Keratinocyte (primary cell): Measurements from ENCODE around the gene AATF. TPM values are rescaled to one million over a fixed set of nuclear protein-coding genes. Genes with fewer than 3 reads are reported as not detected.

Experiments used
- DNase-seq: peaks from one replicate; pipeline ENCODE4 v3.0.0-alpha.2; 2011; ENCODE audit warnings: low read depth, missing footprints, low spot score
- FAIRE-seq: peaks from 2 replicates; lab custom pipeline; 2011; peaks lifted over from hg19 to GRCh38; lab: Jason Lieb, UNC
- H2AFZ ChIP-seq: 2 replicates; pipeline ENCODE4 v1.6.0; 2012; ENCODE audit warnings: low read length, control low read depth, inconsistent platforms; ENCODE audit not compliant: control insufficient read depth
- H3K27ac ChIP-seq: 2 replicates; pipeline ENCODE4 v1.5.1; 2011; ENCODE audit warnings: low read length; ENCODE audit not compliant: control insufficient read depth, insufficient read depth
- H3K27me3 ChIP-seq: 3 replicates; pipeline ENCODE4 v1.6.0; 2011; ENCODE audit warnings: low read length; ENCODE audit not compliant: control insufficient read depth, insufficient read depth; ENCODE audit errors: extremely low read depth
- H3K36me3 ChIP-seq, 2 experiments: 2 replicates in 1 of 2; 3 replicates in 1 of 2; pipeline ENCODE4 v1.5.1; 2011; ENCODE audit warnings: low read length in 2 of 2, mild to moderate bottlenecking in 1 of 2; ENCODE audit not compliant: control insufficient read depth in 2 of 2, insufficient read depth in 2 of 2; ENCODE audit errors: extremely low read depth in 1 of 2
- H3K4me1 ChIP-seq: 3 replicates; pipeline ENCODE4 v1.5.1; 2011; ENCODE audit warnings: low read length; ENCODE audit not compliant: control insufficient read depth, insufficient read depth; ENCODE audit errors: extremely low read depth
- H3K4me2 ChIP-seq: 3 replicates; pipeline ENCODE4 v1.6.0; 2011; ENCODE audit warnings: low read depth, low read length; ENCODE audit not compliant: control insufficient read depth, insufficient read depth; ENCODE audit errors: extremely low read depth
- H3K4me3 ChIP-seq, 3 experiments: fragments of 200-600 bp in 1 of 3; sonication (generic) in 1 of 3; 2 replicates in 2 of 3; 3 replicates in 1 of 3; pipeline ENCODE4 v1.5.1; 2011 to 2016; ENCODE audit warnings: low read length in 3 of 3, mild to moderate bottlenecking in 3 of 3, control low read depth in 2 of 3, inconsistent platforms in 1 of 3, low read depth in 1 of 3, mixed read lengths in 1 of 3, mixed run types in 1 of 3, moderate library complexity in 1 of 3; ENCODE audit not compliant: control insufficient read depth in 2 of 3, insufficient read depth in 2 of 3; ENCODE audit errors: extremely low read depth in 1 of 3
- H3K79me2 ChIP-seq: 2 replicates; pipeline ENCODE4 v1.6.0; 2012; ENCODE audit warnings: low read length; ENCODE audit not compliant: control insufficient read depth, insufficient read depth
- H3K9ac ChIP-seq: 3 replicates; pipeline ENCODE4 v1.6.0; 2011; ENCODE audit warnings: low read length; ENCODE audit not compliant: control insufficient read depth, insufficient read depth; ENCODE audit errors: extremely low read depth
- H3K9me1 ChIP-seq: 3 replicates; pipeline ENCODE4 v1.6.0; 2011; ENCODE audit warnings: low read length; ENCODE audit not compliant: control insufficient read depth, insufficient read depth; ENCODE audit errors: extremely low read depth
- H3K9me3 ChIP-seq: 2 replicates; pipeline ENCODE4 v1.5.1; 2012; ENCODE audit warnings: low read depth, low read length; ENCODE audit not compliant: control insufficient read depth
- H4K20me1 ChIP-seq: 3 replicates; pipeline ENCODE4 v1.6.0; 2011; ENCODE audit warnings: low read length; ENCODE audit not compliant: control insufficient read depth, insufficient read depth; ENCODE audit errors: extremely low read depth
- EZH2 ChIP-seq: IDR thresholded peaks from one replicate; pipeline ENCODE4 v1.6.1; 2012; ENCODE audit warnings: inconsistent platforms, mild to moderate bottlenecking, low read length, moderate library complexity
- dilution Hi-C: fragments of 300-500 bp; cut with MboI; formaldehyde crosslinking; loops from one replicate; pipeline ENCODE4 v1.7.0; 2020; ENCODE audit warnings: low sequenced_read_pairs; ENCODE audit not compliant: extremely low pct_ligation_motif_present
- polyA plus RNA-seq, 5 experiments: library from polyadenylated mRNA; depleted of rRNA in 3 of 5; stranded (reverse) in 3 of 5; stranded (forward) in 1 of 5; unstranded in 1 of 5; fragments of >200 nt; gene quantifications; 1 replicate in 1 of 5; 2 replicates in 3 of 5; 3 replicates in 1 of 5; pipeline versions ENCODE4 v1.2.1 to v1.2.3, GENCODE V29; 2011 to 2012; ENCODE audit warnings: missing spikeins in 2 of 5, low read depth in 1 of 5, low replicate concordance in 1 of 5
- TF ChIP-seq, protein P1 (sequence below), 3 experiments: IDR thresholded peaks in 1 of 3; conservative IDR thresholded peaks in 1 of 3; optimal IDR thresholded peaks in 1 of 3; 2 replicates in 2 of 3; 3 replicates in 1 of 3; pipeline versions ENCODE3 to v1.5.1; 2011; ENCODE audit warnings: low read length in 3 of 3, mild to moderate bottlenecking in 3 of 3, moderate library complexity in 2 of 3, control low read depth in 1 of 3, inconsistent platforms in 1 of 3; ENCODE audit not compliant: insufficient read depth in 2 of 3; ENCODE audit errors: extremely low read depth in 1 of 3

AATF gene
- polyA plus RNA-seq, 1 donor (not counting 4 experiments of a cell fraction or from before 2014, with no cell fraction given), result 30.4 TPM

- Histone ChIP-seq H3K4me1 (peaks cover 29% of the 10 kb centered on the region), H3K9me3 (no peaks in the 10 kb centered on the region), H3K27ac (no peak overlapping the region), H3K27me3 (peaks cover 96% of the 10 kb centered on the region), H4K20me1 (peaks cover 4% of the 10 kb centered on the region), H3K36me3 (no peaks in the 10 kb centered on the region), H3K9ac (no peak overlapping the region), H3K79me2 (peaks cover 6% of the 10 kb centered on the region), H3K4me3 (no peak overlapping the region), H2AFZ (no peak overlapping the region), H3K9me1 (no peaks in the 10 kb centered on the region), H3K4me2 (peak overlapping the region; percentile 60)
- TF ChIP-seq, protein P1, sequence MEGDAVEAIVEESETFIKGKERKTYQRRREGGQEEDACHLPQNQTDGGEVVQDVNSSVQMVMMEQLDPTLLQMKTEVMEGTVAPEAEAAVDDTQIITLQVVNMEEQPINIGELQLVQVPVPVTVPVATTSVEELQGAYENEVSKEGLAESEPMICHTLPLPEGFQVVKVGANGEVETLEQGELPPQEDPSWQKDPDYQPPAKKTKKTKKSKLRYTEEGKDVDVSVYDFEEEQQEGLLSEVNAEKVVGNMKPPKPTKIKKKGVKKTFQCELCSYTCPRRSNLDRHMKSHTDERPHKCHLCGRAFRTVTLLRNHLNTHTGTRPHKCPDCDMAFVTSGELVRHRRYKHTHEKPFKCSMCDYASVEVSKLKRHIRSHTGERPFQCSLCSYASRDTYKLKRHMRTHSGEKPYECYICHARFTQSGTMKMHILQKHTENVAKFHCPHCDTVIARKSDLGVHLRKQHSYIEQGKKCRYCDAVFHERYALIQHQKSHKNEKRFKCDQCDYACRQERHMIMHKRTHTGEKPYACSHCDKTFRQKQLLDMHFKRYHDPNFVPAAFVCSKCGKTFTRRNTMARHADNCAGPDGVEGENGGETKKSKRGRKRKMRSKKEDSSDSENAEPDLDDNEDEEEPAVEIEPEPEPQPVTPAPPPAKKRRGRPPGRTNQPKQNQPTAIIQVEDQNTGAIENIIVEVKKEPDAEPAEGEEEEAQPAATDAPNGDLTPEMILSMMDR (optimal IDR thresholded peaks at IDR 0.05 in 1 of 3, IDR thresholded peaks at IDR 0.05 in 1 of 3, conservative IDR thresholded peaks at IDR 0.05 in 1 of 3; ENCODE audit: extremely low read depth in 1 of 3, insufficient read depth in 2 of 3, low read length in 3 of 3), result no peak
- TF ChIP-seq EZH2, result no peak
- dilution Hi-C loops, result no loop called here
- DNase-seq (no peak), FAIRE-seq (no peak)
These were observed 7.3 kb upstream of the AATF start for GRCh38 chr17:36941265-36942010.

DNA sequence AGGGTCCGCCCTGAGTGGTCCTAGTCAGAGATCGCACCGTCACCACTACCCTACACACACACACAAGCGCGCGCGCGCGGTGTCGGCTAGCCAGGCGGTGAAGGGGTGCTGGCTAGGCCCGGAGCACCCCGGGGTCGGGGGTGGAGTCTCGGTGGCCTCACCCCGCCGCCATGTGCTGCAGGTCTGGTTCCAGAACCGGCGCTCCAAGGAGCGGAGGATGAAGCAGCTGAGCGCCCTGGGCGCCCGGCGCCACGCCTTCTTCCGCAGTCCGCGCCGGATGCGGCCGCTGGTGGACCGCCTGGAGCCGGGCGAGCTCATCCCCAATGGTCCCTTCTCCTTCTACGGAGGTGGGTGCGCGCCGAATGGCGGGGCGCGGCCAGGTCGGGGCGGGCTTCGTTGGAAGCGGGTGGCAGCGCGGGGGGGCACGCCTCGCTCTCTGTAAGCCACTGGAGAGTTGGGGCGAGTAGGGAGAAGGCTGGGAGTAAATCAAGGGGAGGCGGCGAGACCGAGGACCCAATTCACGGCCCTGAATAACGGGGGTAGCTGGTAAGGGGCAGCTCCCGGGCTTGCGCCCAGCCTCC, 6.6 kb upstream of the AATF start:
- peaks cover 25% of the 10 kb centered on the region for H3K4me1 ChIP-seq
- peak overlapping the region; percentile 60 for H3K4me2 ChIP-seq
- H3K36me3 ChIP-seq, result no peaks in the 10 kb centered on the region
- peak overlapping the region; percentile 5 for H2AFZ ChIP-seq
- peaks cover 4% of the 10 kb centered on the region for H4K20me1 ChIP-seq
- H3K27me3 ChIP-seq, result peaks cover 96% of the 10 kb centered on the region
- peak overlapping the region; percentile 23 to 54 (median 40) for H3K4me3 ChIP-seq
- FAIRE-seq (no peak), DNase-seq (no peak)
- peak; percentile 70 for TF ChIP-seq EZH2
- TF ChIP-seq, protein P1 (optimal IDR thresholded peaks at IDR 0.05 in 1 of 3, IDR thresholded peaks at IDR 0.05 in 1 of 3, conservative IDR thresholded peaks at IDR 0.05 in 1 of 3; ENCODE audit: extremely low read depth in 1 of 3, insufficient read depth in 2 of 3, low read length in 3 of 3), result no peak
- dilution Hi-C loops, result no loop called here
- peaks cover 4% of the 10 kb centered on the region for H3K79me2 ChIP-seq
- no peak overlapping the region for H3K9ac ChIP-seq
- H3K9me3 ChIP-seq, result no peaks in the 10 kb centered on the region
- H3K9me1 ChIP-seq, result no peaks in the 10 kb centered on the region
- H3K27ac ChIP-seq, result no peak overlapping the region
